ENCODE data around the gene CROCC. TPM values are rescaled to one million over a fixed set of nuclear protein-coding genes. Genes with fewer than 3 reads are reported as not detected.

CROCC gene
- total RNA-seq, 4 donors from 2014 or later: 27.7 to 86.4 (median 60.2) TPM

DNA sequence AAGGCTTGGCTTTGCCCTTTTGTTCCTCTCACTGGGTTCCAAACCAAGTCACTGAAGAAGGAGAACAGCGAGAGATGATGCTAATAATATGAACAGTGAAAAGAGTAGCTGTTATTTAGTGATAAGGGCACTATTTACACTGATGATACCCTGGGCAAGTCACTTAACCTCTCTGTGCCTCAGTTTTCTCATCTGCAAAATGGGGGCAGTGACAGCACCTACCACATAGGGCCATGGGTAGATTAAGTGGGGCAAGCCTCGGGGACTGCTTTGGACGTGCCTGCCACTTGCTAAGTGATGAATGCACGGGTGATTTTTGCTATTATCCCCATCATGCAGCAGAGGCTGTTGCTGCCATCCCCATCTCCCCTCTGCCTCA lies 80.8 kb downstream of the CROCC start:
- DNase-seq (ENCODE audit: low spot score in 2 of 2): no peak
- peaks cover 67% of the 10 kb centered on the region for H3K36me3 ChIP-seq
- no peak for TF ChIP-seq CTCF (IDR thresholded peaks at IDR 0.05)
- peaks cover 7% of the 10 kb centered on the region for H3K4me1 ChIP-seq
- H3K9me3 ChIP-seq: no peaks in the 10 kb centered on the region
- 88% methylated on average over 1 of the region's 4 CpGs for WGBS
- H3K4me3 ChIP-seq: no peak overlapping the region
- no peak overlapping the region for H3K27ac ChIP-seq
- H3K27me3 ChIP-seq: no peaks in the 10 kb centered on the region

DNA sequence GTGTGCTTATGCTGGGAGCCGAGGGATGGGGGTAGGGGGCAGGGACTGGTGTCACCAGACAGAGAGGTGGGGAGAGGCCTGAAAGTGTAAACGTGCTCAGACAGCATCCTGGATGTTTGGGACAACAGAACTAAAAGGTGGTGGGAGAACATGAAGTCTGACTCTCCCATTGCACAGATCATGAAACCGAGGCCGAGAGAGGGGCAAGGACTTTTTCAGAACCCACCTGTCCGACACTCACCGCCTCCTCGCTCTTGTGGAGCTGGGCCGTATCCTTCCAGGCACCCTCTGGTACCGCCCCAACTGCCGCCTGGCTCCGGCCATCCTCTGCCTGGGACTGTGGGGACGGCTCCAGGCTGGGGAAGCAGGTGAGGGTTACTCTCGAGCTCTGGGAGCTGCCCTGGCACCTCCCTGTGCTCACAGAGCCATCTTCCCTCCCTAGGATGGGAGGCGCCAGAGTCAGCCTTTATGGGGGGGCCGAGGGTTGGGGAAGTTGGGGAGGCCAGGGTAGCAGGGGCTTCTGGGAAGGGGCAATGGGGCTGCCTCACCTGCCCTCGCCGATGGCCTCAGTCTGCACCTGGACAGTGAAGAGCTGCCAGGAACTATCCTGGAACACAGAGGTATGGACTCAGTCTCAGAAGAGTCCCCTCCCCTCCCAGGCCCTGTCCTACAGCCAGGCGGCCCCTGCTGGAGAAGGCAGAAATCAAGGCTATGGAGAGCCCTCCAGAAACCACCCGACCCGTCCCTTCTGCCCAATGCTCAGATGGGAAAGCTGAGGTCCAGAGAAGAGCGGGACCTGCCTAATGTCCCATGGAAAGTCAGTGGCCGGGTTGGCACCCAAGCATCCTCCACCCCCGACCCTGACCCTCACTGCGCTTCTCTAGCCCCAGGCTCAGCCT lies 83.0 kb downstream of the CROCC start:
- Histone ChIP-seq H3K9me3 (no peaks in the 10 kb centered on the region), H3K36me3 (peaks cover 51% of the 10 kb centered on the region), H3K27me3 (no peaks in the 10 kb centered on the region), H3K4me3 (no peak overlapping the region), H3K27ac (no peak overlapping the region), H3K4me1 (peaks cover 11% of the 10 kb centered on the region)
- DNase-seq (ENCODE audit: low spot score in 2 of 2): no peak
- TF ChIP-seq POLR2A (IDR thresholded peaks at IDR 0.05) (no peak), POLR2AphosphoS5 (IDR thresholded peaks at IDR 0.05) (no peak), EP300 (IDR thresholded peaks at IDR 0.05) (no peak), CTCF (IDR thresholded peaks at IDR 0.05) (no peak)
- WGBS: 85% methylated on average over 23 of the region's 24 CpGs

DNA sequence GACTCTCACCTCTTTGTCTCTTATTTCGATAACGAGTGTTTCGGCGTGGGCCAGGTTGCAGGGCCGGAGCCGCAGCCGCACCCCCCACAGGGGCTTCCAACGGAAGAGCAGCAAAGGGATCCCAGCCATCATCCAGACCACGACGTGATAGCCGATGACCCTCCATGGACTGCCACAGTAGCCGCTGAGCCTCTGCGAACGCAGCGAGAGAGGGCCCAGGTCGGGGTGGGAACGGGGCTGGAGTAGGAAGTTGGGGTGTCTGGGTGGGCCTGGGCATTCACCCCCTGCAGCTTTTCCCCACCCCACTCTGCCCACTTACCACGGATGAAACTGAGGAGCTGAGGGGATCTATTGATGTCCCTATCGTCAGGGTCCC lies 83.6 kb downstream of the CROCC start:
- H3K4me3 ChIP-seq: no peak overlapping the region
- peaks cover 17% of the 10 kb centered on the region for H3K4me1 ChIP-seq
- 97% methylated on average over 11 of the region's 19 CpGs for WGBS
- H3K27ac ChIP-seq: no peak overlapping the region
- H3K36me3 ChIP-seq: peaks cover 44% of the 10 kb centered on the region
- no peaks in the 10 kb centered on the region for H3K9me3 ChIP-seq
- no peak for DNase-seq (ENCODE audit: low spot score in 2 of 2)
- H3K27me3 ChIP-seq: no peaks in the 10 kb centered on the region
- TF ChIP-seq CTCF (IDR thresholded peaks at IDR 0.05): no peak
- TF ChIP-seq POLR2A (IDR thresholded peaks at IDR 0.05): no peak
- no peak for TF ChIP-seq EP300 (IDR thresholded peaks at IDR 0.05)
- TF ChIP-seq POLR2AphosphoS5 (IDR thresholded peaks at IDR 0.05): no peak

- H3K27ac ChIP-seq: no peak overlapping the region
- peaks cover 29% of the 10 kb centered on the region for H3K4me1 ChIP-seq
- no peak for DNase-seq (ENCODE audit: low spot score in 2 of 2)
- no peak overlapping the region for H3K4me3 ChIP-seq
- H3K27me3 ChIP-seq: no peaks in the 10 kb centered on the region
- no peaks in the 10 kb centered on the region for H3K9me3 ChIP-seq
- no peak for TF ChIP-seq EP300 (IDR thresholded peaks at IDR 0.05)
- TF ChIP-seq CTCF (IDR thresholded peaks at IDR 0.05): no peak
- TF ChIP-seq POLR2A (IDR thresholded peaks at IDR 0.05): no peak
- no peak for TF ChIP-seq POLR2AphosphoS5 (IDR thresholded peaks at IDR 0.05)
- peaks cover 29% of the 10 kb centered on the region for H3K36me3 ChIP-seq
- WGBS: 88% methylated on average over 8 of the region's 8 CpGs
Measured at GRCh38 chr1:17007121-17007520, 85.4 kb downstream of the CROCC start.

- Histone ChIP-seq H3K27me3 (no peaks in the 10 kb centered on the region), H3K4me3 (no peak overlapping the region), H3K9me3 (no peaks in the 10 kb centered on the region), H3K4me1 (peaks cover 37% of the 10 kb centered on the region), H3K27ac (no peak overlapping the region), H3K36me3 (peaks cover 17% of the 10 kb centered on the region)
- no peak for DNase-seq (ENCODE audit: low spot score in 2 of 2)
- 87% methylated on average over 11 of the region's 15 CpGs for WGBS
- TF ChIP-seq EP300 (IDR thresholded peaks at IDR 0.05) (no peak), POLR2A (IDR thresholded peaks at IDR 0.05) (no peak), CTCF (IDR thresholded peaks at IDR 0.05) (no peak), POLR2AphosphoS5 (IDR thresholded peaks at IDR 0.05) (no peak)
Measured at GRCh38 chr1:17008208-17008855, 86.6 kb downstream of the CROCC start.
